HCT116 (cell line): Measurements from ENCODE around the gene PNLIP. TPM values are rescaled to one million over a fixed set of nuclear protein-coding genes. Genes with fewer than 3 reads are reported as not detected.

ENCODE experiments used
- ATAC-seq: fragments of 200-7000 bp; cut with Tn5 transposase; 2 replicates; pipeline ENCODE4 v1.9.1; 2020; ENCODE audit warnings: mild to moderate bottlenecking, moderate library complexity
- BruUV-seq: library from RNA; stranded (reverse); fragments of 400-500 nt; replicated peaks from 2 replicates; lab custom pipeline; 2021; lab: Mats Ljungman, UMichigan
- CTCF ChIA-PET: fragments of 300-600 bp; sonication (Branson Sonifier 250); formaldehyde crosslinking; loops from one replicate; lab custom pipeline; 2021; ENCODE audit warnings: antibody characterized with exemption; lab: Charles Lee
- POLR2A ChIA-PET: fragments of 300-600, 350-600 bp; sonication (Branson Sonifier 250); formaldehyde crosslinking; loops from one replicate; lab custom pipeline; 2021; ENCODE audit warnings: antibody characterized with exemption; lab: Charles Lee
- RAD21 ChIA-PET, 2 experiments: fragments of 300-600 bp; sonication (Branson Sonifier 250); formaldehyde crosslinking; loops; one replicate each; lab custom pipeline; 2023; ENCODE audit warnings: low total read pairs in 2 of 2; ENCODE audit not compliant: uncharacterized antibody in 2 of 2, unreplicated experiment in 2 of 2, low non-redundant PET in 1 of 2; lab: Charles Lee
- DNase-seq: peaks from one replicate; pipeline ENCODE4 v3.0.0-alpha.2; 2010; ENCODE audit warnings: low read depth, low spot score
- H2AFZ ChIP-seq: fragments of 200-600 bp; shearing (Covaris generic), sonication (generic); 2 replicates; pipeline ENCODE4 v1.6.1; 2017; ENCODE audit warnings: low read depth, mixed run types, mixed read lengths, antibody characterized with exemption, low read length; ENCODE audit not compliant: poor library complexity, severe bottlenecking
- H3K27ac ChIP-seq: 2 replicates; pipeline ENCODE4 v1.5.1; 2012; ENCODE audit warnings: low read depth, low read length
- H3K27me3 ChIP-seq: fragments of 200-600 bp; sonication (generic); 2 replicates; pipeline ENCODE4 v1.6.1; 2016; ENCODE audit warnings: mixed run types, low read length, mixed read lengths; ENCODE audit not compliant: insufficient read depth
- H3K36me3 ChIP-seq, 2 experiments: fragments of 200-500 bp in 1 of 2; fragments of 200-600 bp in 1 of 2; sonication (Bioruptor generic) in 1 of 2; sonication (generic) in 1 of 2; 2 replicates each; pipeline versions ENCODE4 v1.5.1 to v1.6.1; 2014 to 2016; ENCODE audit warnings: low read length in 2 of 2, inconsistent platforms in 1 of 2, mixed read lengths in 1 of 2, mixed run types in 1 of 2; ENCODE audit not compliant: insufficient read depth in 2 of 2, control insufficient read depth in 1 of 2
- H3K4me1 ChIP-seq, 2 experiments: fragments of 200-600 bp in 1 of 2; sonication (generic) in 1 of 2; 2 replicates each; pipeline versions ENCODE4 v1.5.1 to v1.6.1; 2012 to 2017; ENCODE audit warnings: low read length in 2 of 2, inconsistent platforms in 1 of 2, mild to moderate bottlenecking in 1 of 2, mixed read lengths in 1 of 2, mixed run types in 1 of 2, moderate library complexity in 1 of 2; ENCODE audit not compliant: insufficient read depth in 2 of 2, control insufficient read depth in 1 of 2
- H3K4me2 ChIP-seq: fragments of 200-600 bp; sonication (generic); 2 replicates; pipeline ENCODE4 v1.6.1; 2017; ENCODE audit warnings: mixed run types, low read length, mixed read lengths
- H3K4me3 ChIP-seq, 2 experiments: fragments of 200-600 bp in 1 of 2; sonication (generic) in 1 of 2; replicated peaks in 1 of 2; 2 replicates each; pipeline ENCODE4 v1.5.1; 2011 to 2016; ENCODE audit warnings: low read length in 2 of 2, control low read depth in 1 of 2, low read depth in 1 of 2, mild to moderate bottlenecking in 1 of 2, mixed read lengths in 1 of 2, mixed run types in 1 of 2
- H3K79me2 ChIP-seq: fragments of 200-600 bp; sonication (generic); 2 replicates; pipeline ENCODE4 v1.6.1; 2017; ENCODE audit warnings: mild to moderate bottlenecking, mixed run types, low read length, moderate library complexity, mixed read lengths; ENCODE audit not compliant: insufficient read depth
- H3K9ac ChIP-seq: fragments of 200-600 bp; sonication (generic); 2 replicates; pipeline ENCODE4 v1.6.1; 2016; ENCODE audit warnings: low read length, mixed read lengths
- H3K9me2 ChIP-seq: fragments of 200-600 bp; sonication (generic), shearing (Covaris generic); 2 replicates; pipeline ENCODE4 v1.6.1; 2017; ENCODE audit warnings: mixed run types, mild to moderate bottlenecking, moderate library complexity; ENCODE audit not compliant: insufficient read depth
- H3K9me3 ChIP-seq, 2 experiments: fragments of 200-500 bp in 1 of 2; fragments of 200-600 bp in 1 of 2; sonication (Bioruptor generic) in 1 of 2; sonication (generic) in 1 of 2; 2 replicates each; pipeline ENCODE4 v1.6.1; 2014 to 2017; ENCODE audit warnings: low read length in 2 of 2, mixed read lengths in 2 of 2, inconsistent platforms in 1 of 2, low read depth in 1 of 2, mild to moderate bottlenecking in 1 of 2, mixed run types in 1 of 2, moderate library complexity in 1 of 2; ENCODE audit not compliant: control insufficient read depth in 1 of 2, insufficient read depth in 1 of 2
- H4K20me1 ChIP-seq: fragments of 200-600 bp; sonication (generic), shearing (Covaris generic); 2 replicates; pipeline ENCODE4 v1.6.1; 2017; ENCODE audit warnings: mixed run types, mild to moderate bottlenecking, moderate library complexity; ENCODE audit not compliant: insufficient read depth
- CBX3 ChIP-seq: IDR thresholded peaks from 2 replicates; pipeline ENCODE4 v1.6.1; 2012; ENCODE audit warnings: low read depth
- CEBPB ChIP-seq: IDR thresholded peaks from 2 replicates; pipeline ENCODE4 v1.6.1; 2012; ENCODE audit warnings: low read depth
- EGR1 ChIP-seq: IDR thresholded peaks from 2 replicates; pipeline ENCODE4 v1.6.1; 2012; ENCODE audit warnings: low read depth
- ELF1 ChIP-seq: IDR thresholded peaks from 2 replicates; pipeline ENCODE4 v1.6.1; 2012; ENCODE audit warnings: low read depth, borderline replicate concordance
- FOSL1 ChIP-seq: IDR thresholded peaks from 2 replicates; pipeline ENCODE4 v1.6.1; 2012; ENCODE audit warnings: low read depth
- JUND ChIP-seq: IDR thresholded peaks from 2 replicates; pipeline ENCODE4 v1.6.1; 2012
- POLR2A ChIP-seq: IDR thresholded peaks from 2 replicates; pipeline ENCODE4 v1.7.0; 2011; ENCODE audit warnings: borderline replicate concordance; ENCODE audit not compliant: insufficient read depth, insufficient read length; ENCODE audit errors: extremely low read depth
- SIN3A ChIP-seq: IDR thresholded peaks from 2 replicates; pipeline ENCODE4 v1.6.1; 2012; ENCODE audit warnings: low read depth
- SP1 ChIP-seq: IDR thresholded peaks from 2 replicates; pipeline ENCODE4 v1.6.1; 2012; ENCODE audit warnings: low read depth
- SRF ChIP-seq: IDR thresholded peaks from 2 replicates; pipeline ENCODE4 v1.6.1; 2012; ENCODE audit warnings: low read depth
- TCF7L2 ChIP-seq: IDR thresholded peaks from 2 replicates; pipeline ENCODE4 v1.7.0; 2011; ENCODE audit warnings: borderline replicate concordance, inconsistent platforms; ENCODE audit not compliant: insufficient read depth, insufficient read length; ENCODE audit errors: extremely low read depth
- ZNF274 ChIP-seq: fragments of 200-500 bp; sonication (Bioruptor generic); IDR thresholded peaks from 2 replicates; pipeline ENCODE4 v1.6.1; 2014; ENCODE audit warnings: mild to moderate bottlenecking, low read depth, low read length, inconsistent platforms
- intact Hi-C: fragments of 100-400 bp; cut with micrococcal nuclease; formaldehyde crosslinking; loops from 2 replicates; pipeline ENCODE4 v1.10.0; 2022
- total RNA-seq: library from RNA; stranded (reverse); gene quantifications from one replicate; pipeline ENCODE4 v1.2.1, GENCODE V29; 2021; ENCODE audit not compliant: unreplicated experiment
- TF ChIP-seq, protein P1 (sequence below): IDR thresholded peaks from 2 replicates; pipeline ENCODE4 v1.6.1; 2012
- TF ChIP-seq, protein P2 (sequence below): IDR thresholded peaks from 2 replicates; pipeline ENCODE4 v1.6.1; 2011; ENCODE audit warnings: mild to moderate bottlenecking, low read length, moderate library complexity; ENCODE audit not compliant: insufficient replicate concordance; ENCODE audit errors: extremely low read depth

Gene PNLIP
- total RNA-seq, 1 experiment from 2014 or later: 1.3 TPM

DNA sequence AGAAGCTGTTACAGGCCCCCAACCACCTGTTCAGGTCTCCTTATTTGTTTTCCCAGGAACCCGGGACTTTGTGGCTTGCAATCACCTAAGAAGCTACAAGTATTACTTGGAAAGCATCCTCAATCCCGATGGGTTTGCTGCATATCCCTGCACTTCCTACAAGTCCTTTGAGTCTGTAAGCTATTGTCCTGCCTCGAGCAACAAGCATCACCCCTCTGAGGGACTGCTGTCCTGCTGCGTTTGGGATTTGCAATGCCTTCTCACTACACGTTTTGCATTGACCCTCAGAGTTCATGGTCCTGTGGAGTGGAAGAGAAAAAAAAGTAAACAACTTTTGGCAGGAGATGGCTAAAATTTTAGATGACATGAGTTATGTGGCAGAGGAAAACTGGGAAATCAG lies 54.3 kb downstream of the PNLIP start:
- H2AFZ ChIP-seq: no peak overlapping the region
- RAD21 ChIA-PET: no interaction called here
- H4K20me1 ChIP-seq: no peaks in the 10 kb centered on the region; the same call in 1 of the 2 replicates
- no peak overlapping the region for H3K27ac ChIP-seq
- DNase-seq: no peak
- H3K9me3 ChIP-seq: no peaks in the 10 kb centered on the region
- CTCF ChIA-PET: no interaction called here
- no peak overlapping the region for H3K4me3 ChIP-seq
- H3K4me1 ChIP-seq: no peaks in the 10 kb centered on the region
- H3K9me2 ChIP-seq: no peaks in the 10 kb centered on the region
- peaks cover 43% of the 10 kb centered on the region for H3K27me3 ChIP-seq
- no peaks in the 10 kb centered on the region for H3K36me3 ChIP-seq
- no peak overlapping the region for H3K9ac ChIP-seq
- POLR2A ChIA-PET: no interaction called here
- intact Hi-C loops: no loop called here
- TF ChIP-seq CEBPB (no peak), CBX3 (no peak), POLR2A (no peak), SIN3A (no peak), ELF1 (no peak), EGR1 (no peak), ZNF274 (no peak), SP1 (no peak), SRF (no peak), JUND (no peak), FOSL1 (no peak), TCF7L2 (no peak)
- TF ChIP-seq, protein P1, sequence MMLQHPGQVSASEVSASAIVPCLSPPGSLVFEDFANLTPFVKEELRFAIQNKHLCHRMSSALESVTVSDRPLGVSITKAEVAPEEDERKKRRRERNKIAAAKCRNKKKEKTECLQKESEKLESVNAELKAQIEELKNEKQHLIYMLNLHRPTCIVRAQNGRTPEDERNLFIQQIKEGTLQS: no peak
- TF ChIP-seq, protein P2, sequence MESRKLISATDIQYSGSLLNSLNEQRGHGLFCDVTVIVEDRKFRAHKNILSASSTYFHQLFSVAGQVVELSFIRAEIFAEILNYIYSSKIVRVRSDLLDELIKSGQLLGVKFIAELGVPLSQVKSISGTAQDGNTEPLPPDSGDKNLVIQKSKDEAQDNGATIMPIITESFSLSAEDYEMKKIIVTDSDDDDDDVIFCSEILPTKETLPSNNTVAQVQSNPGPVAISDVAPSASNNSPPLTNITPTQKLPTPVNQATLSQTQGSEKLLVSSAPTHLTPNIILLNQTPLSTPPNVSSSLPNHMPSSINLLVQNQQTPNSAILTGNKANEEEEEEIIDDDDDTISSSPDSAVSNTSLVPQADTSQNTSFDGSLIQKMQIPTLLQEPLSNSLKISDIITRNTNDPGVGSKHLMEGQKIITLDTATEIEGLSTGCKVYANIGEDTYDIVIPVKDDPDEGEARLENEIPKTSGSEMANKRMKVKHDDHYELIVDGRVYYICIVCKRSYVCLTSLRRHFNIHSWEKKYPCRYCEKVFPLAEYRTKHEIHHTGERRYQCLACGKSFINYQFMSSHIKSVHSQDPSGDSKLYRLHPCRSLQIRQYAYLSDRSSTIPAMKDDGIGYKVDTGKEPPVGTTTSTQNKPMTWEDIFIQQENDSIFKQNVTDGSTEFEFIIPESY: no peak
- H3K4me2 ChIP-seq: no peak overlapping the region
- no peaks in the 10 kb centered on the region for H3K79me2 ChIP-seq
- no TSS peak for BruUV-seq
- no peak for ATAC-seq
